Ascending aorta (tissue), 2 donors: ENCODE data around the gene TSPAN10. TPM values are rescaled to one million over a fixed set of nuclear protein-coding genes. Genes with fewer than 3 reads are reported as not detected.

Source experiments
- DNase-seq, 2 donors: peaks; one replicate each; pipeline ENCODE4 v3.0.0-alpha.2; 2019; ENCODE audit warnings: low spot score in 2 of 2
- H3K27ac ChIP-seq, 2 donors: fragments of 200-600 bp; sonication (generic); one replicate each; pipeline ENCODE4 v1.5.1; 2016 to 2017; ENCODE audit warnings: mild to moderate bottlenecking in 1 of 2
- H3K27me3 ChIP-seq: fragments of 200-600 bp; sonication (generic); one replicate; pipeline ENCODE4 v1.5.1; 2017
- H3K36me3 ChIP-seq, 2 donors: fragments of 200-600 bp; sonication (generic); one replicate each; pipeline ENCODE4 v1.5.1; 2016
- H3K4me1 ChIP-seq, 2 donors: fragments of 200-600 bp; sonication (generic); one replicate each; pipeline ENCODE4 v1.5.1; 2016 to 2017; ENCODE audit warnings: mild to moderate bottlenecking in 1 of 2
- H3K4me3 ChIP-seq, 2 donors: fragments of 200-600 bp; sonication (generic); one replicate each; pipeline ENCODE4 v1.5.1; 2016 to 2017; ENCODE audit warnings: mild to moderate bottlenecking in 1 of 2
- H3K9me3 ChIP-seq, 2 donors: fragments of 200-600 bp; sonication (generic); one replicate each; pipeline ENCODE4 v1.5.1; 2016
- intact Hi-C: fragments of 100-400 bp; cut with DNase I; formaldehyde crosslinking; loops from one replicate; pipeline ENCODE4 v1.15.1; 2023
- total RNA-seq: library from RNA; depleted of rRNA; stranded (reverse); fragments of >200 nt; gene quantifications from one replicate; pipeline ENCODE4 v1.1.0, GENCODE V29; 2016
- TF ChIP-seq, protein P1 (sequence below), 3 experiments: fragments of 200-600 bp in 2 of 3; fragments of 450-650 bp in 1 of 3; sonication (generic) in 2 of 3; IDR thresholded peaks; one replicate each; pipeline ENCODE4 v1.5.1; 2016 to 2019; ENCODE audit warnings: antibody characterized with exemption in 3 of 3, mild to moderate bottlenecking in 1 of 3, moderate library complexity in 1 of 3

TSPAN10 gene
- total RNA-seq, 1 donor from 2014 or later = not detected

DNA sequence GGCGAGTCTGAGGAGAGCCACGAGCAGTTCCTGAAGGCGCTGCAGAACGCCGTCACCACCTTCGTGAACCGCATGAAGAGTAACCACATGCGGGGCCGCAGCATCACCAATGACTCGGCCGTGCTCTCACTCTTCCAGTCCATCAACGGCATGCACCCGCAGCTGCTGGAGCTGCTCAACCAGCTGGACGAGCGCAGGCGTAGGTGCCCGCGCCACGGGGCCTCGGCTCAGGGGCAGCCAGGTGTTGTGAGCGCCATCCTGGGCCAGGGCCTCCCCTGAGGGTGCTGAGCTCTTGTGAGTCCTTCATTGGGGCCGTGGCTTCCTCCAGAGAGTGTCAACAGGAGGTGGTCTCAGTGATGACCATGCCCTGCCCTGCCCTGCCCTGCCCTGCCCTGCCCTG is 58.8 kb downstream of the TSPAN10 start:
- intact Hi-C loops = no loop called here
- Histone ChIP-seq H3K9me3 (no peaks in the 10 kb centered on the region), H3K27me3 (no peaks in the 10 kb centered on the region), H3K4me1 (no peaks in the 10 kb centered on the region), H3K36me3 (peaks cover 84 to 96% of the 10 kb centered on the region in 2 donors), H3K4me3 (no peak overlapping the region), H3K27ac (no peak overlapping the region)
- TF ChIP-seq, protein P1, sequence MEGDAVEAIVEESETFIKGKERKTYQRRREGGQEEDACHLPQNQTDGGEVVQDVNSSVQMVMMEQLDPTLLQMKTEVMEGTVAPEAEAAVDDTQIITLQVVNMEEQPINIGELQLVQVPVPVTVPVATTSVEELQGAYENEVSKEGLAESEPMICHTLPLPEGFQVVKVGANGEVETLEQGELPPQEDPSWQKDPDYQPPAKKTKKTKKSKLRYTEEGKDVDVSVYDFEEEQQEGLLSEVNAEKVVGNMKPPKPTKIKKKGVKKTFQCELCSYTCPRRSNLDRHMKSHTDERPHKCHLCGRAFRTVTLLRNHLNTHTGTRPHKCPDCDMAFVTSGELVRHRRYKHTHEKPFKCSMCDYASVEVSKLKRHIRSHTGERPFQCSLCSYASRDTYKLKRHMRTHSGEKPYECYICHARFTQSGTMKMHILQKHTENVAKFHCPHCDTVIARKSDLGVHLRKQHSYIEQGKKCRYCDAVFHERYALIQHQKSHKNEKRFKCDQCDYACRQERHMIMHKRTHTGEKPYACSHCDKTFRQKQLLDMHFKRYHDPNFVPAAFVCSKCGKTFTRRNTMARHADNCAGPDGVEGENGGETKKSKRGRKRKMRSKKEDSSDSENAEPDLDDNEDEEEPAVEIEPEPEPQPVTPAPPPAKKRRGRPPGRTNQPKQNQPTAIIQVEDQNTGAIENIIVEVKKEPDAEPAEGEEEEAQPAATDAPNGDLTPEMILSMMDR (IDR thresholded peaks at IDR 0.05) = no peak
- no peak for DNase-seq

DNA sequence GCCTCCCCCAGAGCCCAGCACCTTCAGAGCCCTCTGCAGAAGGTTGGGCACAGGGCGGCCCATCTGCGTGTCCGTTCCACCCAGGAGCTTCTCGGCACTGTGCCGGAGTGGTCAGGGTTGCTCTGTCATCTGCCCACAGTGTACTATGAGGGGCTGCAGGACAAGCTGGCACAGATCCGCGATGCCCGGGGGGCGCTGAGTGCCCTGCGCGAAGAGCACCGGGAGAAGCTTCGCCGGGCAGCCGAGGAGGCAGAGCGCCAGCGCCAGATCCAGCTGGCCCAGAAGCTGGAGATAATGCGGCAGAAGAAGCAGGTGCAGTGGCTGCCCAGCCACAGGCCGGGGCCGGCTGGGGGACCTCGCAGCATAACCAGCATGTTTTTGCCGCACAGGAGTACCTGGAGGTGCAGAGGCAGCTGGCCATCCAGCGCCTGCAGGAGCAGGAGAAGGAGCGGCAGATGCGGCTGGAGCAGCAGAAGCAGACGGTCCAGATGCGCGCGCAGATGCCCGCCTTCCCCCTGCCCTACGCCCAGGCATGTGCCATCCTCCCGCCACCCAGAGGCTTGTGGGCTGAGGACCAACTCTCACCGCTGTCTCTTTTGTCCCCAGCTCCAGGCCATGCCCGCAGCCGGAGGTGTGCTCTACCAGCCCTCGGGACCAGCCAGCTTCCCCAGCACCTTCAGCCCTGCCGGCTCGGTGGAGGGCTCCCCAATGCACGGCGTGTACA is 59.4 kb downstream of the TSPAN10 start:
- peaks cover 84 to 96% of the 10 kb centered on the region in 2 donors for H3K36me3 ChIP-seq
- TF ChIP-seq, protein P1 (IDR thresholded peaks at IDR 0.05) = no peak
- intact Hi-C loops = no loop called here
- no peak for DNase-seq
- no peaks in the 10 kb centered on the region for H3K27me3 ChIP-seq
- no peak overlapping the region for H3K4me3 ChIP-seq
- H3K27ac ChIP-seq = no peak overlapping the region
- no peaks in the 10 kb centered on the region for H3K4me1 ChIP-seq
- no peaks in the 10 kb centered on the region for H3K9me3 ChIP-seq

DNA sequence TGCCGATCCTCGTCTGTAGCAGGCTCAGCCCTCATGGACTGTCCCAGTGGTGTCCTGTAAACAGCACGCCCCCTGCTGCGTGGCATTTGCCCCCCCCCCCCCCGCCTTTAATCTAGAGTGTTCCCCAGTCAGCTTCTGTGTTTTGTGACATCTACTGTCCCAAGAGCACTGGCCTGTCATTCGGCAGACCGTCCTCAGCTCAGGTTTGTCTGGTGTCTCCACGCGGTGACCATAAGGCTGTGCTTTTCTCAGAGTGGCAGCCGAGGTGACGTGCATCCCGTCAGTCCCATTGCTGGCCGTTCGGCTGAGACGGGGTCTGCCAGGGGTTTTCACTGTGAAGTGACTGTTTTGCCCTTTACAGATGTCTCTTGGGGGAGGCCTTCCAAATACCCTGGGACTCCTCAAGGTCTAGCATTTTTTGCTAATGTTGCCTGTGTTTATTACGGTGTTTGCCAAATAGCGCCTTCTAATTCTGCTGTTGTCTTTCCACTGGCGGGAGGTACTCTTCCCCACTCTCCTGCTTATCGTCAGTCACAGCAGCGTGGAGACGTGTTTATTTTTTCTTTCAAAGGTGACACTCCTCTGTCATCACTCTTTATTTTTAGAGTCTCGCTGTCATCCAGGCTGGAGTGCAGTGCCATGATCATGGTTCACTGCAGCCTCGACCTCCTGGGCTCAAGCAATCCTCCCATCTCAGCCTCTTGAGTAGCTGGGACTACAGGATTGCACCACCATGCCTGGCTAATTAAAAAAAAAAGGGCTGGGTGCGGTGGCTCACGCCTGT is 60.5 kb downstream of the TSPAN10 start:
- intact Hi-C loops = no loop called here
- H3K27me3 ChIP-seq = no peaks in the 10 kb centered on the region
- H3K27ac ChIP-seq = no peak overlapping the region
- H3K4me3 ChIP-seq = no peak overlapping the region
- TF ChIP-seq, protein P1 (IDR thresholded peaks at IDR 0.05) = no peak
- peaks cover 8 to 9% of the 10 kb centered on the region in 2 donors for H3K4me1 ChIP-seq
- H3K36me3 ChIP-seq = peaks cover 78 to 89% of the 10 kb centered on the region in 2 donors
- DNase-seq = no peak
- no peaks in the 10 kb centered on the region for H3K9me3 ChIP-seq

Other genes with a start within 250 kb of the TSPAN10 start
- gene BAHCC1, start 241.7 kb upstream of the TSPAN10 start, total RNA-seq = 29.1 TPM
- 6,075 TPM for gene ACTG1, start 124.4 kb upstream of the TSPAN10 start, total RNA-seq
- gene FSCN2, start 108.8 kb upstream of the TSPAN10 start, total RNA-seq = not detected
- gene FAAP100, start 84.8 kb upstream of the TSPAN10 start, total RNA-seq = 75.6 TPM
- gene NPLOC4, start 84 bp upstream of the TSPAN10 start, total RNA-seq = 128 TPM
- not detected for gene PDE6G, start 19.3 kb downstream of the TSPAN10 start, total RNA-seq
- 96.1 TPM for gene OXLD1, start 29.4 kb downstream of the TSPAN10 start, total RNA-seq
- gene CCDC137, start 29.5 kb downstream of the TSPAN10 start, total RNA-seq = 15.8 TPM
- gene ARL16, start 46.6 kb downstream of the TSPAN10 start, total RNA-seq = 21.0 TPM
- gene HGS, start 46.8 kb downstream of the TSPAN10 start, total RNA-seq = 211 TPM
- gene MRPL12, start 66.2 kb downstream of the TSPAN10 start, total RNA-seq = 21.8 TPM
- 0.53 TPM for gene SLC25A10, start 75.1 kb downstream of the TSPAN10 start, total RNA-seq
- not detected for gene GCGR, start 167.0 kb downstream of the TSPAN10 start, total RNA-seq
- 149 TPM for gene MCRIP1, start 196.1 kb downstream of the TSPAN10 start, total RNA-seq
- gene PPP1R27, start 197.9 kb downstream of the TSPAN10 start, total RNA-seq = not detected
- gene P4HB, start 223.3 kb downstream of the TSPAN10 start, total RNA-seq = 670 TPM
- gene ARHGDIA, start 234.1 kb downstream of the TSPAN10 start, total RNA-seq = 314 TPM